ENCODE results near the gene FAF1. TPM values are rescaled to one million over a fixed set of nuclear protein-coding genes. Genes with fewer than 3 reads are reported as not detected.

FAF1 gene
- total RNA-seq, 2 donors from 2014 or later = 25.5 to 68.6 TPM

DNA sequence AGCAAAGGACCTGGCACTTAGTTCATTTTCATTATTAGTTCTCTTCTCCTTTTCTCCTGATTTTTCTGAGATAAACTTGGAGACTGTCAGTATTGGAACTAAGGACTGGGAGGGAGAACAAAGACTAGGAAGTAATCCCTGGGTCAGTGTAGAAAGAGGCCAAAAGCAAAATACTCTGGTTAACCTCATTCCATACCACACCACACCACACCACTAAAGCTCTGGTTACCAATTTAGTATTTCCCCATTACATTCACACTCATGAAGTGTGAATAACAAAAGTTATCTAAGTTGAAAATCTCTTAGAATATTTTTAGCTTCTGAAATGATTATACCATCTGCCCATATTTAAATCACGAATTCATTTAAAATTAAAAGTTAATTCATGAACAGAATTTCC is 467.9 kb downstream of the FAF1 start:
- ATAC-seq (ENCODE audit: insufficient number of reproducible peaks, low FRiP score, low read depth) = no peak
- TF ChIP-seq, protein P1, sequence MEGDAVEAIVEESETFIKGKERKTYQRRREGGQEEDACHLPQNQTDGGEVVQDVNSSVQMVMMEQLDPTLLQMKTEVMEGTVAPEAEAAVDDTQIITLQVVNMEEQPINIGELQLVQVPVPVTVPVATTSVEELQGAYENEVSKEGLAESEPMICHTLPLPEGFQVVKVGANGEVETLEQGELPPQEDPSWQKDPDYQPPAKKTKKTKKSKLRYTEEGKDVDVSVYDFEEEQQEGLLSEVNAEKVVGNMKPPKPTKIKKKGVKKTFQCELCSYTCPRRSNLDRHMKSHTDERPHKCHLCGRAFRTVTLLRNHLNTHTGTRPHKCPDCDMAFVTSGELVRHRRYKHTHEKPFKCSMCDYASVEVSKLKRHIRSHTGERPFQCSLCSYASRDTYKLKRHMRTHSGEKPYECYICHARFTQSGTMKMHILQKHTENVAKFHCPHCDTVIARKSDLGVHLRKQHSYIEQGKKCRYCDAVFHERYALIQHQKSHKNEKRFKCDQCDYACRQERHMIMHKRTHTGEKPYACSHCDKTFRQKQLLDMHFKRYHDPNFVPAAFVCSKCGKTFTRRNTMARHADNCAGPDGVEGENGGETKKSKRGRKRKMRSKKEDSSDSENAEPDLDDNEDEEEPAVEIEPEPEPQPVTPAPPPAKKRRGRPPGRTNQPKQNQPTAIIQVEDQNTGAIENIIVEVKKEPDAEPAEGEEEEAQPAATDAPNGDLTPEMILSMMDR (IDR thresholded peaks at IDR 0.05) = no peak
- Histone ChIP-seq H3K27ac (no peak overlapping the region), H3K9me3 (no peaks in the 10 kb centered on the region), H3K4me3 (no peak overlapping the region), H3K27me3 (replicated peaks; ENCODE audit: insufficient read depth) (no peaks in the 10 kb centered on the region), H3K4me1 (ENCODE audit: control insufficient read depth in 1 of 2, low read depth in 2 of 2) (no peaks in the 10 kb centered on the region), H3K36me3 (peaks cover 4% of the 10 kb centered on the region)
- no peak for DNase-seq (ENCODE audit: low spot score)

DNA sequence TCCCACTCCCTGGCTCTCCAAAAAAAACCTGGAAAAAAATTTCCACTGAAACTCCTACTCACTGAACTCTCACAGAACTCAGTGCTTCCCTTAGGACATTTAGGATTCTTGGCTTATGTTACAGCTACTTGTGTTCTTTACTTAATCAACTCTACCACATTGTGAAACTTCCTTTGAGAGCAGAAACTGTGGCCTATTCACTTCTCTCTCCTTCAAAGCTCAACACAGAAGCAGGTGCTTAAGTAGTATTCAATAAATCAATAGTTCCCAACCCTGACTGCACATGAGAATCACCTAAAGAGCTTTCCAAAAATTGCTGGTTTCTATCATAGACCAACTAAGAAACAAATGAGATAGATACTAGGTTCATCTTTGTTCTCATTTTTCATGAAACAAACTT is 468.9 kb downstream of the FAF1 start:
- peaks cover 4% of the 10 kb centered on the region for H3K36me3 ChIP-seq
- DNase-seq (ENCODE audit: low spot score) (no peak), ATAC-seq (ENCODE audit: insufficient number of reproducible peaks, low FRiP score, low read depth) (no peak)
- TF ChIP-seq, protein P1 (IDR thresholded peaks at IDR 0.05) = no peak
- H3K27me3 ChIP-seq (replicated peaks; ENCODE audit: insufficient read depth) = no peaks in the 10 kb centered on the region
- H3K4me1 ChIP-seq (ENCODE audit: control insufficient read depth in 1 of 2, low read depth in 2 of 2) = no peaks in the 10 kb centered on the region
- no peak overlapping the region for H3K27ac ChIP-seq
- no peaks in the 10 kb centered on the region for H3K9me3 ChIP-seq
- no peak overlapping the region for H3K4me3 ChIP-seq

DNA sequence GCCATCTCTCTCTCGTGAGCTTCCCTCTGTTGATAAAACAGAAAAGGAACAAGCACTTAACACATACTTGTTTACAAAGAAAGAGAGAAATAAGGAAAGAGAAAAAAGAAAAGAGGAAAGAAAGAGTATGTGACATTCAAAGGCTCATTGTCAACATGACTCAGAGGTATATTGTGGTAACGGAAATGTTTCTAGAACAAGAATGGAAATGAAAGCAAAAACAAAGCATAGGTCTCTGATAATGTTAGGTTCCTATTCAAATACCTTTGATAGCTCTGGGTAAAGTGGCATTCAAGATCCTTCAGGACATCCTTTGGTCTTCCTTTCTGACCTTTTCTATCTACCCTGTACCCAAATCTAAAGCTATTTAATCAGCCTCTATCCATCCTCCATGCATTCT is 469.4 kb downstream of the FAF1 start:
- Histone ChIP-seq H3K9me3 (no peaks in the 10 kb centered on the region), H3K27me3 (replicated peaks; ENCODE audit: insufficient read depth) (no peaks in the 10 kb centered on the region), H3K36me3 (peaks cover 4% of the 10 kb centered on the region), H3K27ac (no peak overlapping the region), H3K4me1 (ENCODE audit: control insufficient read depth in 1 of 2, low read depth in 2 of 2) (no peaks in the 10 kb centered on the region), H3K4me3 (no peak overlapping the region)
- ATAC-seq (ENCODE audit: insufficient number of reproducible peaks, low FRiP score, low read depth) = no peak
- TF ChIP-seq, protein P1 (IDR thresholded peaks at IDR 0.05) = no peak
- DNase-seq (ENCODE audit: low spot score) = no peak

DNA sequence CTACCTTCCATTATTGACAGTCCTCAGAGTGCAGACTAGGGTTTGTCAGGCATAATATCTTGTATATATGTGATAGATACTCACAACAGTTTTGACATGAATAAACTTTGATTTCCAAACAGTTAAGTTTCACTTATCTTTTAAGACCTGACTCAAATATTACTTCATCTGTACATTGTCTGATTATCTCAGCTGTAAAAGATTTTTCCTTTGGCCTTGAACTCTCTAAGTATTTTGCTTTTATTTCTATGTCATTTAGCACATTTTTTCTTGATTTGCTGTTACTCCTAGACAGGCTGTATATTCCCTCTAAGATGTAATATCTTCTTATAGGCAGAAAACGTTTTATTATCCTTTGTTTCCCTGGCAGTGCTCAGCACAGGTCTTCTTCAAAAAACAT is 471.2 kb downstream of the FAF1 start:
- Histone ChIP-seq H3K4me3 (no peak overlapping the region), H3K36me3 (peaks cover 4% of the 10 kb centered on the region), H3K4me1 (ENCODE audit: control insufficient read depth in 1 of 2, low read depth in 2 of 2) (no peaks in the 10 kb centered on the region), H3K9me3 (no peaks in the 10 kb centered on the region), H3K27ac (no peak overlapping the region), H3K27me3 (replicated peaks; ENCODE audit: insufficient read depth) (no peaks in the 10 kb centered on the region)
- TF ChIP-seq, protein P1 (IDR thresholded peaks at IDR 0.05) = no peak
- DNase-seq (ENCODE audit: low spot score) (no peak), ATAC-seq (ENCODE audit: insufficient number of reproducible peaks, low FRiP score, low read depth) (no peak)

DNA sequence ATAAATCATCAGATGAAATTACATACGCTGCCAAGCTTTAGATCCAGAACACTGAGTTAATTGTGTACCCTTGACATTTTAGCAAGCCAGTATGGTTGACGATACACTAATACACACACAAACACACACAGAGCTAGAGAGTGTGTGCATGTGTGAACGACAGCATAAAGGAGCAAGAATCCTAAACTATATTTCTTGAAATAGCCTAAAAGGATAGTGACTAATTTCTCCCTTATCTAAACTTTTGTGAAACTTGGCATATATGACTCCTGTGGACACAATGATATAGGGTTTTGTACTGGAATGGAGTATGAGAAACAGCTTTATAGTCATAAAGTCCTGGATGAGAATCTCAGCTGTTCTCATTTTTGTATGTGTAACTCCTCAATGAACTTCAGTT is 471.7 kb downstream of the FAF1 start:
- H3K4me1 ChIP-seq (ENCODE audit: control insufficient read depth in 1 of 2, low read depth in 2 of 2) = no peaks in the 10 kb centered on the region
- peaks cover 4% of the 10 kb centered on the region for H3K36me3 ChIP-seq
- TF ChIP-seq, protein P1 (IDR thresholded peaks at IDR 0.05) = no peak
- DNase-seq (ENCODE audit: low spot score) (no peak), ATAC-seq (ENCODE audit: insufficient number of reproducible peaks, low FRiP score, low read depth) (no peak)
- H3K4me3 ChIP-seq = no peak overlapping the region
- H3K9me3 ChIP-seq = no peaks in the 10 kb centered on the region
- no peaks in the 10 kb centered on the region for H3K27me3 ChIP-seq (replicated peaks; ENCODE audit: insufficient read depth)
- no peak overlapping the region for H3K27ac ChIP-seq

Data from thoracic aorta (tissue), 2 donors.